GM23248 (cell line): ENCODE results near the gene PLCZ1. TPM values are rescaled to one million over a fixed set of nuclear protein-coding genes. Genes with fewer than 3 reads are reported as not detected.

Experiments
- DNase-seq: peaks from one replicate; pipeline ENCODE4 v3.0.0-alpha.2; 2015
- H2AFZ ChIP-seq: fragments of 200-600 bp; sonication (generic); 2 replicates; pipeline ENCODE4 v1.6.1; 2016; ENCODE audit warnings: antibody characterized with exemption
- H3F3A ChIP-seq: fragments of 200-600 bp; sonication (generic); 2 replicates; pipeline ENCODE4 v1.6.1; 2016; ENCODE audit warnings: mild to moderate bottlenecking, antibody characterized with exemption, mixed run types; ENCODE audit not compliant: insufficient read depth
- H3K27ac ChIP-seq: fragments of 200-600 bp; sonication (generic); 2 replicates; pipeline ENCODE4 v1.5.1; 2016; ENCODE audit warnings: mild to moderate bottlenecking
- H3K27me3 ChIP-seq: fragments of 200-600 bp; sonication (generic); replicated peaks from 2 replicates; pipeline ENCODE4 v1.6.1; 2016; ENCODE audit warnings: mild to moderate bottlenecking; ENCODE audit not compliant: insufficient read depth
- H3K36me3 ChIP-seq: fragments of 200-600 bp; sonication (generic); 2 replicates; pipeline ENCODE4 v1.6.1; 2016; ENCODE audit warnings: low read depth, mild to moderate bottlenecking
- H3K4me1 ChIP-seq: fragments of 200-600 bp; sonication (generic); 2 replicates; pipeline ENCODE4 v1.6.1; 2016; ENCODE audit warnings: mild to moderate bottlenecking; ENCODE audit not compliant: insufficient read depth
- H3K4me2 ChIP-seq: fragments of 200-600 bp; sonication (generic); one replicate; pipeline ENCODE4 v1.6.1; 2016; ENCODE audit warnings: mild to moderate bottlenecking; ENCODE audit not compliant: unreplicated experiment
- H3K4me3 ChIP-seq: fragments of 200-600 bp; sonication (generic); 2 replicates; pipeline ENCODE4 v1.5.1; 2016; ENCODE audit warnings: mild to moderate bottlenecking
- H3K79me2 ChIP-seq: fragments of 200-600 bp; sonication (generic); 2 replicates; pipeline ENCODE4 v1.6.1; 2016; ENCODE audit warnings: mild to moderate bottlenecking; ENCODE audit not compliant: insufficient read depth
- H3K9ac ChIP-seq: fragments of 200-600 bp; sonication (generic); 2 replicates; pipeline ENCODE4 v1.6.1; 2016; ENCODE audit warnings: mild to moderate bottlenecking
- H3K9me2 ChIP-seq: fragments of 200-600 bp; sonication (generic); 2 replicates; pipeline ENCODE4 v1.6.1; 2016; ENCODE audit warnings: mixed run types, mild to moderate bottlenecking, moderate library complexity; ENCODE audit not compliant: insufficient read depth
- H3K9me3 ChIP-seq: fragments of 200-600 bp; sonication (generic); one replicate; pipeline ENCODE4 v1.6.1; 2017; ENCODE audit warnings: low read depth
- H4K20me1 ChIP-seq: fragments of 200-600 bp; sonication (generic); 2 replicates; pipeline ENCODE4 v1.6.0; 2016; ENCODE audit not compliant: insufficient read depth
- EZH2 ChIP-seq: fragments of 200-600 bp; sonication (generic); IDR thresholded peaks from 2 replicates; pipeline ENCODE4 v1.6.1; 2018; ENCODE audit warnings: antibody characterized with exemption, mild to moderate bottlenecking; ENCODE audit not compliant: insufficient read depth, poor library complexity, severe bottlenecking
- EZH2phosphoT487 ChIP-seq: fragments of 200-600 bp; sonication (generic); IDR thresholded peaks from 2 replicates; pipeline ENCODE4 v1.6.1; 2018; ENCODE audit warnings: antibody characterized with exemption, moderate library complexity, mild to moderate bottlenecking, low read depth; ENCODE audit not compliant: insufficient read depth
- WGBS, 2 experiments: methylation state at CpG; one replicate each; pipeline ENCODE4 v1.1.6; 2015 to 2017; ENCODE audit warnings: low lambda C conversion rate in 2 of 2, low coverage in 1 of 2; ENCODE audit errors: missing lambda C conversion rate in 2 of 2; 5-methylcytosine and 5-hydroxymethylcytosine counted together
- in situ Hi-C: fragments of 300-500 bp; cut with MboI; formaldehyde crosslinking; loops from 2 replicates; pipeline ENCODE4 v1.15.0; 2020
- polyA plus RNA-seq: library from polyadenylated mRNA; unstranded; fragments of >200 nt; fragmentation: Nextera tagmentation; extraction: Ambion mirVana; gene quantifications from 2 replicates; pipeline ENCODE4 v1.2.1, GENCODE V29; 2016
- total RNA-seq: library from RNA; depleted of rRNA; stranded (reverse); fragments of >200 nt; shearing (Covaris generic); gene quantifications from 2 replicates; pipeline ENCODE4 v1.2.3, GENCODE V29; 2014

Gene PLCZ1
- total and polyA plus RNA-seq, 2 experiments from 2014 or later, result not detected

- 76 to 82% methylated on average over 3 of the region's 3 CpGs for WGBS, 2 experiments
- Histone ChIP-seq H3K4me3 (no peak overlapping the region), H3K79me2 (no peaks in the 10 kb centered on the region), H3K4me1 (peaks cover 19% of the 10 kb centered on the region), H3K27me3 (no peaks in the 10 kb centered on the region), H3K36me3 (no peaks in the 10 kb centered on the region), H3F3A (peaks cover 6% of the 10 kb centered on the region; the same call in 1 of the 2 replicates), H2AFZ (no peak overlapping the region), H3K9ac (no peak overlapping the region), H3K4me2 (no peak overlapping the region), H3K9me3 (no peaks in the 10 kb centered on the region), H4K20me1 (no peaks in the 10 kb centered on the region), H3K9me2 (no peaks in the 10 kb centered on the region), H3K27ac (no peak overlapping the region)
- DNase-seq, result no peak
- in situ Hi-C loops, result no loop called here
- no peak for TF ChIP-seq EZH2
- no peak for TF ChIP-seq EZH2phosphoT487
These were observed 56.0 kb downstream of the PLCZ1 start for GRCh38 chr12:18681818-18682217.

GRCh38 chr12:18676996-18677588 lies 60.7 kb downstream of the PLCZ1 start:
- Histone ChIP-seq H2AFZ (peak overlapping the region; percentile 77), H3K36me3 (no peaks in the 10 kb centered on the region), H3K27ac (no peak overlapping the region), H3K4me2 (no peak overlapping the region), H4K20me1 (no peaks in the 10 kb centered on the region), H3K9me3 (no peaks in the 10 kb centered on the region), H3K9me2 (no peaks in the 10 kb centered on the region), H3K79me2 (no peaks in the 10 kb centered on the region), H3K9ac (no peak overlapping the region), H3K27me3 (no peaks in the 10 kb centered on the region), H3F3A (no peaks in the 10 kb centered on the region), H3K4me1 (peaks cover 6% of the 10 kb centered on the region; the same call in 1 of the 2 replicates), H3K4me3 (no peak overlapping the region)
- TF ChIP-seq EZH2, result no peak
- TF ChIP-seq EZH2phosphoT487, result no peak
- 27 to 30% methylated on average over 5 of the region's 5 CpGs for WGBS, 2 experiments
- peak; percentile 49 for DNase-seq
- in situ Hi-C loops, result no loop called here

- in situ Hi-C loops, result no loop called here
- Histone ChIP-seq H3K4me2 (no peak overlapping the region), H3K4me1 (peaks cover 6% of the 10 kb centered on the region; the same call in 1 of the 2 replicates), H2AFZ (no peak overlapping the region), H3K4me3 (no peak overlapping the region), H3K27ac (no peak overlapping the region), H3F3A (no peaks in the 10 kb centered on the region), H3K9ac (no peak overlapping the region), H3K9me3 (no peaks in the 10 kb centered on the region), H4K20me1 (no peaks in the 10 kb centered on the region), H3K9me2 (no peaks in the 10 kb centered on the region), H3K36me3 (no peaks in the 10 kb centered on the region), H3K27me3 (no peaks in the 10 kb centered on the region), H3K79me2 (no peaks in the 10 kb centered on the region)
- no peak for DNase-seq
- TF ChIP-seq EZH2 (no peak), EZH2phosphoT487 (no peak)
These were observed 61.7 kb downstream of the PLCZ1 start for GRCh38 chr12:18676141-18676540.

GRCh38 chr12:18658829-18659228 lies 79.0 kb downstream of the PLCZ1 start:
- in situ Hi-C loops, result no loop called here

GRCh38 chr12:18658179-18658578 lies 79.6 kb downstream of the PLCZ1 start:
- Histone ChIP-seq H3K4me2 (no peak overlapping the region), H3K36me3 (no peaks in the 10 kb centered on the region), H3K4me3 (no peak overlapping the region), H3K9me3 (no peaks in the 10 kb centered on the region), H2AFZ (no peak overlapping the region), H3K79me2 (no peaks in the 10 kb centered on the region), H3K4me1 (no peaks in the 10 kb centered on the region), H3K9ac (no peak overlapping the region), H3K27me3 (no peaks in the 10 kb centered on the region), H4K20me1 (no peaks in the 10 kb centered on the region), H3F3A (no peaks in the 10 kb centered on the region), H3K9me2 (no peaks in the 10 kb centered on the region), H3K27ac (no peak overlapping the region)
- no peak for DNase-seq
- no peak for TF ChIP-seq EZH2phosphoT487
- TF ChIP-seq EZH2, result no peak
- 79 to 80% methylated on average over 2 of the region's 2 CpGs for WGBS, 2 experiments
- in situ Hi-C loops, result no loop called here

More at GRCh38 chr12:18658829-18659228, 79.0 kb downstream of the PLCZ1 start:
- Histone ChIP-seq H3F3A (no peaks in the 10 kb centered on the region), H3K27ac (no peak overlapping the region), H3K4me2 (no peak overlapping the region), H3K9ac (no peak overlapping the region), H3K9me3 (no peaks in the 10 kb centered on the region), H3K9me2 (no peaks in the 10 kb centered on the region), H3K27me3 (no peaks in the 10 kb centered on the region), H3K4me3 (no peak overlapping the region), H3K4me1 (no peaks in the 10 kb centered on the region), H3K79me2 (no peaks in the 10 kb centered on the region), H4K20me1 (no peaks in the 10 kb centered on the region), H3K36me3 (no peaks in the 10 kb centered on the region), H2AFZ (no peak overlapping the region)
- TF ChIP-seq EZH2, result no peak
- no peak for TF ChIP-seq EZH2phosphoT487
- DNase-seq, result no peak
